Effector memory CD4-positive, alpha-beta T cell (primary cell): ENCODE results near the gene TGIF2.
"Not testable (repeated sequence)": the region's sequence is repeated elsewhere in the genome, so short reads cannot be mapped to it uniquely, and the experiment has no call there.

Experiments
- DNase-seq, 3 donors: peaks; one replicate each; pipeline ENCODE4 v3.0.0-alpha.2; 2020
- H3K27ac ChIP-seq: 2 replicates; pipeline ENCODE4 v1.7.0; 2013; ENCODE audit warnings: mild to moderate bottlenecking, low read length, moderate library complexity; ENCODE audit not compliant: insufficient read depth, poor library complexity, severe bottlenecking
- H3K27me3 ChIP-seq: replicated peaks from 2 replicates; pipeline ENCODE4 v1.7.0; 2013; ENCODE audit warnings: mild to moderate bottlenecking, low read length; ENCODE audit not compliant: insufficient read depth, control insufficient read depth, poor library complexity, severe bottlenecking
- H3K36me3 ChIP-seq: 2 replicates; pipeline ENCODE4 v1.7.0; 2013; ENCODE audit warnings: mild to moderate bottlenecking, low read length, moderate library complexity; ENCODE audit not compliant: control insufficient read depth, insufficient read depth
- H3K4me1 ChIP-seq: 2 replicates; pipeline ENCODE4 v1.7.0; 2013; ENCODE audit warnings: low read length, mild to moderate bottlenecking; ENCODE audit not compliant: control insufficient read depth, insufficient read depth, poor library complexity, severe bottlenecking
- H3K4me3 ChIP-seq: 2 replicates; pipeline ENCODE4 v1.7.0; 2013; ENCODE audit warnings: low read length, low read depth, mild to moderate bottlenecking; ENCODE audit not compliant: insufficient read depth, poor library complexity, severe bottlenecking
- H3K9me3 ChIP-seq: 2 replicates; pipeline ENCODE4 v1.7.0; 2013; ENCODE audit warnings: mild to moderate bottlenecking, low read length, moderate library complexity; ENCODE audit not compliant: control insufficient read depth

Gene TGIF2

DNA sequence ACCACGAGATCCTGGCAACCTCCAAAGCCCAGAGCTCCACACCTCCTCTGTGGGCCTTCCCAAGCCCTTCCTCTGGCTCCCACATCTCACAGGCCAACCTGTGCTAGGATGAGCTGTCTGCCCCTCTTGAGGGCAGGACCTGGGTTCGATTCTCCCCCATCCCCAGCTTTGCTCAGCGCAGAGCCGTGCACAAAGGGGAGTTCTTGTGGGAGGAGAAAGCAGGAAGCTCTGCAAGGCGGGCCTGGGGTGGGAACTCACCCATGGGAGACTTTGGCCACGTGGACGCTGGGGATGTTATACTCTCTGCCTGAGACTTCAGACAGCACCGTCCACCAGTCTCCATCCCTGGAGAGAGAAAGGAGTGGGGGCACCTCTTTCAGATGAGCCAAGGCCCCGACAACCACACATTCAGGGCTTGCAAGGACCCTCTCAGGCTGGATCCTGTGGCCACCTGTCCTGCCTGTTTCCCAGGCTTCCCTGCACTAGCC is 59.9 kb downstream of the TGIF2 start:
- no peak for DNase-seq

GRCh38 chr20:36634342-36634741 is 60.9 kb downstream of the TGIF2 start:
- H3K9me3 ChIP-seq = no peaks in the 10 kb centered on the region
- H3K4me1 ChIP-seq = peaks cover 21% of the 10 kb centered on the region
- no peaks in the 10 kb centered on the region for H3K27me3 ChIP-seq
- H3K36me3 ChIP-seq = peaks cover 61% of the 10 kb centered on the region
- no peak for DNase-seq
- H3K27ac ChIP-seq = no peak overlapping the region
- no peak overlapping the region for H3K4me3 ChIP-seq

More for the DNA sequence above, 59.9 kb downstream of the TGIF2 start:
- H3K4me1 ChIP-seq = peaks cover 22% of the 10 kb centered on the region
- H3K4me3 ChIP-seq = no peak overlapping the region
- H3K27ac ChIP-seq = no peak overlapping the region
- no peaks in the 10 kb centered on the region for H3K9me3 ChIP-seq
- H3K36me3 ChIP-seq = peaks cover 51% of the 10 kb centered on the region
- no peaks in the 10 kb centered on the region for H3K27me3 ChIP-seq

GRCh38 chr20:36638876-36639400 is 65.5 kb downstream of the TGIF2 start:
- H3K27me3 ChIP-seq, H3K27ac ChIP-seq, DNase-seq, H3K9me3 ChIP-seq, H3K4me3 ChIP-seq: not testable (repeated sequence)
- peaks cover 22% of the 10 kb centered on the region for H3K4me1 ChIP-seq
- H3K36me3 ChIP-seq = peaks cover 52% of the 10 kb centered on the region

GRCh38 chr20:36641506-36641843 is 68.1 kb downstream of the TGIF2 start:
- peaks cover 29% of the 10 kb centered on the region for H3K4me1 ChIP-seq
- H3K36me3 ChIP-seq = peaks cover 32% of the 10 kb centered on the region
- peak overlapping the region; percentile 32 for H3K27ac ChIP-seq
- no peak for DNase-seq
- no peaks in the 10 kb centered on the region for H3K27me3 ChIP-seq
- no peak overlapping the region for H3K4me3 ChIP-seq
- H3K9me3 ChIP-seq = no peaks in the 10 kb centered on the region

GRCh38 chr20:36642136-36642535 is 68.7 kb downstream of the TGIF2 start:
- peak overlapping the region; percentile 25 for H3K27ac ChIP-seq
- H3K4me1 ChIP-seq = peaks cover 31% of the 10 kb centered on the region
- no peaks in the 10 kb centered on the region for H3K27me3 ChIP-seq
- H3K36me3 ChIP-seq = peaks cover 28% of the 10 kb centered on the region
- no peak for DNase-seq
- no peaks in the 10 kb centered on the region for H3K9me3 ChIP-seq
- H3K4me3 ChIP-seq = no peak overlapping the region
